ENCODE results near the gene BAG1.

Gene BAG1

GRCh38 chr9:33227741-33228140 lies 36.8 kb downstream of the BAG1 start:
- peak overlapping the region; percentile 85 for H3K27ac ChIP-seq (replicated peaks)
- DNase-seq (ENCODE audit: low read depth in 1 of 2, low spot score in 1 of 2), result no peak
- no peak overlapping the region for H3K4me3 ChIP-seq (replicated peaks; ENCODE audit: insufficient read depth, low read length)
- TF ChIP-seq GABPA (IDR thresholded peaks at IDR 0.05; ENCODE audit: low read depth) (no peak), SPI1 (IDR thresholded peaks at IDR 0.05; ENCODE audit: borderline replicate concordance, low read depth) (no peak), CTCF (IDR thresholded peaks at IDR 0.05; ENCODE audit: insufficient read depth, low read length) (no peak), POLR2AphosphoS5 (IDR thresholded peaks at IDR 0.05; ENCODE audit: low read depth) (no peak), REST (IDR thresholded peaks at IDR 0.05; ENCODE audit: insufficient replicate concordance, low read depth) (no peak)
- H3K27me3 ChIP-seq (ENCODE audit: insufficient read depth, poor library complexity, severe bottlenecking), result no peaks in the 10 kb centered on the region

- TF ChIP-seq REST (IDR thresholded peaks at IDR 0.05; ENCODE audit: insufficient replicate concordance, low read depth), result no peak
- peak; percentile 36; the same call in 1 of the 2 replicates for TF ChIP-seq POLR2AphosphoS5 (IDR thresholded peaks at IDR 0.05; ENCODE audit: low read depth)
- TF ChIP-seq SPI1 (IDR thresholded peaks at IDR 0.05; ENCODE audit: borderline replicate concordance, low read depth), result peak; percentile 99
- peak; percentile 1; the same call in 1 of the 2 replicates for TF ChIP-seq GABPA (IDR thresholded peaks at IDR 0.05; ENCODE audit: low read depth)
- no peak for TF ChIP-seq CTCF (IDR thresholded peaks at IDR 0.05; ENCODE audit: insufficient read depth, low read length)
- DNase-seq (ENCODE audit: low read depth in 1 of 2, low spot score in 1 of 2), result peak; percentile 90 to 92
- no peaks in the 10 kb centered on the region for H3K27me3 ChIP-seq (ENCODE audit: insufficient read depth, poor library complexity, severe bottlenecking)
- no peak overlapping the region for H3K4me3 ChIP-seq (replicated peaks; ENCODE audit: insufficient read depth, low read length)
- H3K27ac ChIP-seq (replicated peaks), result peak overlapping the region; percentile 85
Measured at GRCh38 chr9:33227008-33227398, 37.5 kb downstream of the BAG1 start.

GRCh38 chr9:33225319-33226147 lies 39.0 kb downstream of the BAG1 start:
- Histone ChIP-seq H3K27ac (replicated peaks) (peak overlapping the region; percentile 85), H3K27me3 (ENCODE audit: insufficient read depth, poor library complexity, severe bottlenecking) (no peaks in the 10 kb centered on the region)
- TF ChIP-seq CTCF (IDR thresholded peaks at IDR 0.05; ENCODE audit: insufficient read depth, low read length) (peak; percentile 37), REST (IDR thresholded peaks at IDR 0.05; ENCODE audit: insufficient replicate concordance, low read depth) (no peak)

More at GRCh38 chr9:33225319-33226147, 39.0 kb downstream of the BAG1 start:
- no peak overlapping the region for H3K4me3 ChIP-seq (replicated peaks; ENCODE audit: insufficient read depth, low read length)
- DNase-seq (ENCODE audit: low read depth in 1 of 2, low spot score in 1 of 2), result peak; percentile 18 to 70

Data from HL-60 (cell line).